Natural killer cell treated with Interleukin-12 subunit alpha and Interleukin-12 subunit beta and Interleukin-15 and Interleukin-18, amount 100 ng/mL, for 72 hours (primary cell): Measurements from ENCODE around the gene CHP2. TPM values are rescaled to one million over a fixed set of nuclear protein-coding genes. Genes with fewer than 3 reads are reported as not detected.
"Not testable (repeated sequence)": the region's sequence is repeated elsewhere in the genome, so short reads cannot be mapped to it uniquely, and the experiment has no call there.

Experiments
- ATAC-seq, 2 donors: fragments of 150-1000 bp; cut with Tn5 transposase in 1 of 2; sonication (Bioruptor Pico), chemical (Tn5 transposase) in 1 of 2; 2 replicates each; pipeline ENCODE4 v1.10.0; 2021
- DNase-seq: peaks from one replicate; pipeline ENCODE4 v3.0.0; 2022; ENCODE audit warnings: low spot score
- H3K27ac Mint-ChIP-seq, 2 donors: 1 replicate in 1 of 2; 2 replicates in 1 of 2; pipeline ENCODE4 v1.8.0; 2022; ENCODE audit warnings: mixed read lengths in 2 of 2, mild to moderate bottlenecking in 1 of 2, moderate library complexity in 1 of 2
- H3K27me3 Mint-ChIP-seq, 2 donors: 1 replicate in 1 of 2; 2 replicates in 1 of 2; pipeline ENCODE4 v1.8.0; 2022; ENCODE audit warnings: mixed read lengths in 2 of 2
- H3K36me3 Mint-ChIP-seq: one replicate; pipeline ENCODE4 v1.8.0; 2022; ENCODE audit warnings: mixed read lengths
- H3K4me1 Mint-ChIP-seq, 2 donors: 1 replicate in 1 of 2; 2 replicates in 1 of 2; pipeline ENCODE4 v1.8.0; 2022; ENCODE audit warnings: low read depth in 2 of 2, mixed read lengths in 2 of 2, mild to moderate bottlenecking in 1 of 2
- H3K4me3 Mint-ChIP-seq: one replicate; pipeline ENCODE4 v1.8.0; 2022; ENCODE audit warnings: mixed read lengths
- H3K9me3 Mint-ChIP-seq: 2 replicates; pipeline ENCODE4 v1.8.0; 2022; ENCODE audit warnings: mixed read lengths
- total RNA-seq, 2 donors: library from RNA; stranded (reverse); gene quantifications; one replicate each; pipeline ENCODE4 v1.2.3, GENCODE V29; 2022

CHP2 gene
- not detected for total RNA-seq

DNA sequence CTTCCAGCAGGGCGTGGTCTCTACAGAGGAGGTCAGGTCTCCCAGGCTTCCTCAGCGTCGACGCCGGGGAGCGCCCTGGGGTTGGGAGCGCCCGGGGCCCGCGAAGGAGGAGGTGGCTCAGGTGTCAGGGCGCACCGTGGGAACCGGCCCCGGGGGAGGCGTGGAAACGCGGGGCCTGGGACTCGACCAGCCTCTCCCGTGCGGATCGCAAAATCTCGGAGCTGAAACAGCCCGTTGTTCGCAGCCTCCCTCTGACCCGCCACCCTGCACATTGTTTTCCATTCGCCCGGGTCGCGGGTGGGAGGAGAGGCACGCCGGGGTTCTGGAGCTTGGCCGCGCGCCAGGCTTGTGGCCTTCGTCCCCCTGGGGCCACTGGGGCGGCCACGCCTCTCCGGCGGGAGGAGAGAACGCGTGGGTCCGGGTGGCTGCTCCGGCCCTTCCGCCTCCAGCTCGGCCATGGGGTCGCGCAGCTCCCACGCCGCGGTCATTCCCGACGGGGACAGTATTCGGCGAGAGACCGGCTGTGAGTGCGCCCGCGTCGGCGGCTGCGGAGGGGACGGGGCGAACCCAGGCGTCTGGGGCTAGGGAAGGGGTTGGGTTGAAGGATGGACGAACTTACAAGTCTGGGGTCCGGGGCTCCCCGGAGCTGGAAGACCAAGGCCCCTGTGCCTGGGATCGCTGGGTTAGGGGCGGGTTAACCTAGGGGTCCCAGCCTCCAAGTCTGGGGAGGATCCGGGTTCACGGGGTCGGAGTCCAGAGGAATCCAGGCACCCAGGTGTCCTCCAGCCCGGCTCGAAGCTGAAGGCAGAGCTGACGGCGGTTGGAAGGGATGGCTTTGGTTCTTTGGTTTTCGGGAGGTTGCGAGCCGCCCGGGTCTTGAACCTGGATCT is at the start of gene CHP2:
TSS of gene CHP2 (plus strand) at position 433 of the 890 bp plus-strand sequence. CDS start at position 457, 24 bp downstream.
- no peak for DNase-seq
- no peaks in the 10 kb centered on the region for H3K36me3 Mint-ChIP-seq
- ATAC-seq: peak in 1 of 2 donors; percentile 20
- no peaks in the 10 kb centered on the region for H3K4me1 Mint-ChIP-seq
- H3K9me3 Mint-ChIP-seq: no peaks in the 10 kb centered on the region
- no peak within 1 kb of the TSS for H3K4me3 Mint-ChIP-seq
- no peak within 1 kb of the TSS for H3K27ac Mint-ChIP-seq
- peaks cover 25 to 36% of the 10 kb centered on the region in 2 donors for H3K27me3 Mint-ChIP-seq

DNA sequence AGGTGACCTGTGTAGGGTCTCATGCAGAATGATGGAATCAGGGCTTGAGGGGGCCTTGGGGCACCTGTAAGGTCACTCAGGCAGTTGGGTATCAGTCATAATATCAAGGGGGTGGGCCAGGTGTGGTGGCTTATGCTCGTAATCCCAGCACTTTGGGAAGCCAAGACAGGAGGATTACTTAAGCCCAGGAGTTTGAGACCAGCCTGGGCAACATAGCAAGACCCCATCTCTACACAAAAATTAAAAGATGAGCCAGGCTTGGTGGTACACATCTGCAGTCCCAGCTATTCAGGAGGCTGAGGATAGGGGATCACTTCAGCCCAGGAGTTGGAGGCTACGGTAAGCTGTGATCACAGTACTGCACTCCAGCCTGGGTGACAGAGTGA is 49.3 kb upstream of the CHP2 start:
- no peak overlapping the region for H3K27ac Mint-ChIP-seq
- no peak for ATAC-seq

DNA sequence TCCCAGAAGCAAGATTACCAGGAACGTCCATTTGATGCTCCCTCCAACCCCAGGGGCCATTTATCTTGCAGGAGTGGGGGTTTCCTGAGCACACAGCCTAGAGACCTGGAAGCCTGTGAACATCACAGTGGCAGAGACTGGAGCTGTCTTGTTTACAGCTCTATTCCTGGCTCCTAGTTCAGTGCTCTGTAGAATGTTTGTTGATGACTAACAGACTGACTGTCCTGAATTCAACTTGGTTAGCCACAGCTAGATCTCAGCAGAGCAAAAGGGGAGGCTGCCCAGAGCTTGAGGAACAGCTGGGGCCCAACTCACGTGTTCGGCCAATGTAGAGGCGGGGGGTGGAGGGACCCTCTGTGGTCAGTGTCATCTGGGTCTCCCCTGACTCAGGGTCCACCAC is 48.4 kb upstream of the CHP2 start:
- Mint-ChIP-seq H3K4me1 (no peaks in the 10 kb centered on the region), H3K27me3 (peaks cover 8 to 19% of the 10 kb centered on the region in 2 donors), H3K27ac (no peak overlapping the region), H3K9me3 (peaks cover 4% of the 10 kb centered on the region), H3K36me3 (peaks cover 10% of the 10 kb centered on the region), H3K4me3 (no peak overlapping the region)
- DNase-seq: no peak
- no peak for ATAC-seq

More for the DNA sequence above, 49.3 kb upstream of the CHP2 start:
- no peak for DNase-seq
- Mint-ChIP-seq H3K36me3 (peaks cover 10% of the 10 kb centered on the region), H3K27me3 (peaks cover 8 to 19% of the 10 kb centered on the region in 2 donors), H3K9me3 (peaks cover 4% of the 10 kb centered on the region), H3K4me3 (no peak overlapping the region), H3K4me1 (no peaks in the 10 kb centered on the region)

DNA sequence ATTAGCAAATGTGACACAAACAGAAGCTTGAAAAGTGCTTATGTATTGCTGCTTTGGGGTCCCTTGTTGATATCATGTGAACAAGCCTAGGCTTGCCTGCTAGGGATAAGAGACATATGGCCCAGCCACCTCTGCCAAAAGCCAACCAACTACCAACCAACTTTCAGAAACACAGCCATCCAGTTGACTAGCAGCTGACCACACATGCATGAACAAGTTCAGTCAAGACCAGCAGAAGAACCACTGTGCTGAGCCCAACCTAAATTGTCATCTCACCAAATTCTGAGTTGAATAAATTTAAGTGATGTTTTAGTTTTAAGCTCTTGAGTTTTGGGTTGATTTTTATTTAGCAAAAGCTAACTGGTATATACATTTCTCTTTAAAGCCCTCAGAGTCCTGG is 45.3 kb upstream of the CHP2 start:
- Mint-ChIP-seq H3K4me3 (no peak overlapping the region), H3K9me3 (no peaks in the 10 kb centered on the region), H3K27me3 (peaks cover 5 to 24% of the 10 kb centered on the region in 2 donors), H3K27ac (no peak overlapping the region), H3K4me1 (no peaks in the 10 kb centered on the region), H3K36me3 (no peaks in the 10 kb centered on the region)
- DNase-seq: no peak
- ATAC-seq: no peak

DNA sequence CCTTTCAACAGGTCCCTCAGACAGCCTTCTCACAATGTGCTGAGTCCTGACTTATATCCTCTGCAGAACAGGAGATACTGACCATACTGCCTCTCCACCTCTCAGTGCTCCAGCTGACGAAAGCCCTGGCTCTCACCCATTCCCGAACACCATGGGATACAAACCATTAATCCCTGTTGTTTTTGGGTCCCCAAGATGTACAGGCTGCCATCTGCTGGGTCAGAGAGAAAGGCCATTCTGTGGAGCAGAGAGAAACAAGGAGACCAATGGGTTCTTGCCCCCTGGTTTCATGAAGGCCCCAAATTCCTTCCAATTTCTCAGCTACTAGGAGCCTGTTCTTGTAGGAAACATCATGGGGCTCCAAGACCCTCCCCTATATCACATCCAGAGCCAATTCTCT is 44.8 kb upstream of the CHP2 start:
- ATAC-seq (no peak), DNase-seq (no peak)
- Mint-ChIP-seq H3K27ac (no peak overlapping the region), H3K27me3 (peaks cover 10 to 28% of the 10 kb centered on the region in 2 donors), H3K9me3 (no peaks in the 10 kb centered on the region), H3K4me3 (no peak overlapping the region), H3K36me3 (no peaks in the 10 kb centered on the region), H3K4me1 (no peaks in the 10 kb centered on the region)

DNA sequence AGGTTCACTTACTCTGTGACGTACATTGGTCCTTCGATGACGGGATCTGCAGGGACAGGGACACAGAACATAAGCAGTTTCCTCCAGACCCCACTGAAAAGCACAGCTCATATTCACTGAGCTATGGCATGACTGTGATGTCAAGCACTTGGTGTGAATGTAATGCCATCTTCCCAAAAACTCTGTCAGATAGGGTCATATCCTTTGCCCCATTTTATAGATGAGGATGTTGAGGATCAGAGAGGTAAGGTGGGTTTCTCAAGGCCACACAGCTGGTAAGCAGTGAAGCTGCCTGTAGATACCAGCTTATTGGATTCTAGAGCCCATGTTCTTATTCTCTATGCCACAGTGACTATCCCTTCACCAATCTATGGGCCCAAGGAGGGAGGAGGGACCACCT is 44.3 kb upstream of the CHP2 start:
- ATAC-seq (no peak), DNase-seq (no peak)
- Mint-ChIP-seq H3K27me3 (peaks cover 12 to 28% of the 10 kb centered on the region in 2 donors), H3K9me3 (no peaks in the 10 kb centered on the region), H3K36me3 (no peaks in the 10 kb centered on the region), H3K4me1 (no peaks in the 10 kb centered on the region), H3K27ac (no peak overlapping the region), H3K4me3 (no peak overlapping the region)

DNA sequence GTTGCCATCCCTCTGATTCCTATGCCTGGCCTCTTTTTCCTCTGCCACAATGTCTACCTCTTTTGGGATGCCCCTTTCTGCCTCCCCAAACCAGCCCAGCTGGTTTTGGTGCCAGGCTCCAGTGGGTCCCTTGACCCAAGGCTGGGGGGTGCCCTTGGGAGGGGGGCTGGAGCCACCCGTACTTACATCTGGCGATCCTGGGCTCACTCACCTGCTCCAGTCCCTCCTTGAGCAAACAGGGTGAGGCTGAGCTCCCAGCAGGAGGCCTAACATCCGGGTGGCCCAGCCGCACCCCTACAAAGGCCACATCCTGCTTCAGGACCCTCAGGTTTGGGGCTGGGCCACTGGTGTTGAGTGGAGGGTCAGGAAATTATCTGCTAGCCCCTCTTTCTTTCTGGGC is 43.0 kb upstream of the CHP2 start:
- DNase-seq: no peak
- H3K36me3 Mint-ChIP-seq: no peaks in the 10 kb centered on the region
- peaks cover 22 to 28% of the 10 kb centered on the region in 2 donors for H3K27me3 Mint-ChIP-seq
- no peaks in the 10 kb centered on the region for H3K4me1 Mint-ChIP-seq
- ATAC-seq: no peak
- H3K4me3 Mint-ChIP-seq: no peak overlapping the region
- H3K27ac Mint-ChIP-seq: no peak overlapping the region
- no peaks in the 10 kb centered on the region for H3K9me3 Mint-ChIP-seq

DNA sequence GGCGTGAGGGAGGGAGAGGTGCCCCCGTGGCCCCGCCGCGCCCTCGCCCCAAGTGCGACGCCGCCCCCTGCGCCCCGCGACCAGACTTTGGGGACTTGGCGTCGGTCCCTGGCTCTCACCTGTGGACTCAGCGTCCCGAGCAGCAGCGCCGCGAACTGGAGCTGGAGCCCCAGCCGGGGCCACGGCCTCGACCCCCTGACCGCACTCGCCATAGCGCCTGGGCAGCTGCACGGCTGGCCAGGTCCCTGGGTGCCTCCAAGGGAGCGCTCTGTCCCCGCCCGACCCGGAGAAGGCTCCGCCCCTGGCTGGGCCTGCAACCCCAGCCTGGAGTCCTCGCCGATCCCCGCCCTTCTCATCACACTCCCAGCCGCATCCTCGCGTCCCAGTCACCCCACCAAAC is 41.9 kb upstream of the CHP2 start, which contains the start of gene ERN2:
TSS of gene ERN2 (minus strand) at position 247 of the 400 bp plus-strand sequence. CDS start at position 212, 35 bp downstream.
- H3K27ac Mint-ChIP-seq: no peak within 1 kb of the TSS
- no peaks in the 10 kb centered on the region for H3K4me1 Mint-ChIP-seq
- no peak within 1 kb of the TSS for H3K4me3 Mint-ChIP-seq
- ATAC-seq: peak; percentile 36 to 41
- no peak for DNase-seq
- H3K9me3 Mint-ChIP-seq: no peaks in the 10 kb centered on the region
- no peaks in the 10 kb centered on the region for H3K36me3 Mint-ChIP-seq
- peaks cover 34 to 35% of the 10 kb centered on the region in 2 donors for H3K27me3 Mint-ChIP-seq

DNA sequence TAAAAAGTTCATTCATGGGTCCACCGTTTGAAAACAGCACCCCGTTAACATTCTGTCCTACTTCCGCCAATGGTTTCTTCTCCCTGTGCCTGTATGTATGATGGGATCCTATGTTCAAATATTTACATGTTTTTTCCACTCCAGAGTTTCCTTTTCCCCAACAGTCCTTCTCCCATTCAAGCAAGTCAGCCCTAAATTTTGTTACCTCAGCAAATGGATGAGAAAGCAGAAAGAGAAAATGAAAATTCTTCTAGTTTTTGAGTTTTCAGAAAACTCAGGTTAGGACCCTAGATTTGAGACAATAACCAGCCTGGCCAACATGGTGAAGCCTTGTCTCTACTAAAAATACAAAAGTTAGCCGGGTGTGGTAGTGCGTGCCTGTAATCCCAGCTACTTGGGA is 38.3 kb upstream of the CHP2 start:
- no peaks in the 10 kb centered on the region for H3K9me3 Mint-ChIP-seq
- no peak overlapping the region for H3K27ac Mint-ChIP-seq
- ATAC-seq (no peak), DNase-seq (no peak)
- no peaks in the 10 kb centered on the region for H3K36me3 Mint-ChIP-seq
- H3K4me3 Mint-ChIP-seq: no peak overlapping the region
- peaks cover 29 to 36% of the 10 kb centered on the region in 2 donors for H3K27me3 Mint-ChIP-seq
- H3K4me1 Mint-ChIP-seq: no peaks in the 10 kb centered on the region

DNA sequence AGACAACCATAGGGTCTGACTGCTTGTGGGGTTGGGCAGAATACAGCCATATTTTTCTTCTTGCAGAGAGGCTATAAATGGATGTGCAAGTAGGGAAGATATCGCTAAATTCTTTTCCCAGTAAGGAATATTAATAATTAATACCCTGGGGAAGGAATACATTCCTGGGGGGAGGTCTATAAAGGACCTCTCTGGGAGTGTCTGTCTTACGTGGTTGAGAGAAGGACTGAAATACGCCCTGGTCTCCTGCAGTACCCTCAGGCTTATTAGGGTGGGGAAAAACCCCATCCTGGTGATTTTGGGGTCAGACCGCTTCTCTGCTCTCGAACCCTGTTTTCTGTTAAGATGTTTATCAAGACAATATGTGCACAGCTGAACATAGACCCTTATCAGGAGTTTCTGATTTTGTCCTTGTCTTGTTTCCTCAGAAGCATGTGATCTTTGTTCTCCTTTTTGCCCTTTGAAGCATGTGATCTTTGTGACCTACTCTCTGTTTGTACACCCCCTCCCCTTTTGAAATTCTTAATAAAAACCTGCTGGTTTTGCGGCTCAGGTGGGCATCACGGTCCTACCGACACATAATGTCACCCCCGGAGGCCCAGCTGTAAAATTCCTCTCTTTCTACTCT is 32.1 kb upstream of the CHP2 start:
- H3K9me3 Mint-ChIP-seq, H3K27ac Mint-ChIP-seq, ATAC-seq: not testable (repeated sequence)

DNA sequence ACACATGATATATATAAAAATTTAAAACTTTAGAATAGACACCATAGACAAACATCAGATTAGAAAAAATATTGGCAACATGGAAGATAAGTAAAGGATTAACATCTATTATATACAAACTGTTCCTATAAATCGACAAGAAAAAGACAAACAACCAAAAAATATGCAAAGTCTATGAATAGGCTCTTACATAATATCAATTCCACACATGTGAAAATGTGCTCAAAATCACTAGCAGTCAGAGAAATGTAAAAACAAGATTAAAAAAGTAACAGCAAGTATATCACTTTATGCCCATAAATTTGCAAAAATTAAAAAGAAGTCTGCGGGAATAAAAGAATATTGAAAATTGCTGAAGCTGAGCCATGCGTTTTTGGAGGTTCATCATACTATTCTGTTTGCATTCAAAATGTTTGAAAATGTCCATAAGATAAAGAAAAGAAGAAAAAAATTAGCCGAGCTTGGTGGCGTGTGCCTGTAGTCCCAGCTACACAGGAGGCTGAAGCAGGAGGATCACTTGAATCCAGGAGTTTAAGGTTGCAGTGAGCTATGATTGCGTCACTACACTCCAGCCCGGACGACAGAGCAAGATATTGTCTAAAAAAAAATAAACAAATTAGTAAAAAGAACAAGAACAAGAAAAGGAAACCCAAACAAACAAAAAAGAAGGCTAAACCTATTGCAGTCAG is 30.6 kb upstream of the CHP2 start:
- DNase-seq (no peak), ATAC-seq (no peak)
- H3K27me3 Mint-ChIP-seq: peaks cover 0 to 15% of the 10 kb centered on the region in 2 donors
- peaks cover 9% of the 10 kb centered on the region for H3K36me3 Mint-ChIP-seq
- H3K9me3 Mint-ChIP-seq: peaks cover 5% of the 10 kb centered on the region
- H3K27ac Mint-ChIP-seq: no peak overlapping the region
- H3K4me1 Mint-ChIP-seq: peaks cover 5% of the 10 kb centered on the region in 2 donors
- no peak overlapping the region for H3K4me3 Mint-ChIP-seq

More for the DNA sequence above, 32.1 kb upstream of the CHP2 start:
- H3K36me3 Mint-ChIP-seq, H3K4me3 Mint-ChIP-seq, DNase-seq, H3K4me1 Mint-ChIP-seq: not testable (repeated sequence)
- H3K27me3 Mint-ChIP-seq: peaks cover 5 to 15% of the 10 kb centered on the region in 2 donors

DNA sequence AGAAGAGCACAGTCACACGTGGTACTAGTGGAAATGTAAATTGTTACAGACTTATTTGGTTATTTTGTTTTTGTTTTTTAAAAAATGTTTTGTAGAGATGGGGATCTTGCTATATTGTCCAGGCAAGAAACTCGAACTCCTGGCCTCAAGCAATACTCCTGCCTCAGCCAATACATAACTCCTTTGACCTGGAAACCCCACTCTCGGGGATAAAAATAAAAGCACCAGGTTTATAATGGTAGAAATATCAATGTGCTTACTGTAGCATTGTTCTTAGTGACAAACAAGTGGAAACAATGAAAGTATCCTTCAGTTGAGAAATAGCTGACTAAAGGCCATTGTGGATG is 30.1 kb upstream of the CHP2 start:
- Mint-ChIP-seq H3K27ac (no peak overlapping the region), H3K27me3 (peaks cover 0 to 16% of the 10 kb centered on the region in 2 donors), H3K36me3 (peaks cover 9% of the 10 kb centered on the region), H3K4me1 (peaks cover 5% of the 10 kb centered on the region in 2 donors), H3K4me3 (no peak overlapping the region), H3K9me3 (peaks cover 5% of the 10 kb centered on the region)
- DNase-seq: no peak
- ATAC-seq: no peak

DNA sequence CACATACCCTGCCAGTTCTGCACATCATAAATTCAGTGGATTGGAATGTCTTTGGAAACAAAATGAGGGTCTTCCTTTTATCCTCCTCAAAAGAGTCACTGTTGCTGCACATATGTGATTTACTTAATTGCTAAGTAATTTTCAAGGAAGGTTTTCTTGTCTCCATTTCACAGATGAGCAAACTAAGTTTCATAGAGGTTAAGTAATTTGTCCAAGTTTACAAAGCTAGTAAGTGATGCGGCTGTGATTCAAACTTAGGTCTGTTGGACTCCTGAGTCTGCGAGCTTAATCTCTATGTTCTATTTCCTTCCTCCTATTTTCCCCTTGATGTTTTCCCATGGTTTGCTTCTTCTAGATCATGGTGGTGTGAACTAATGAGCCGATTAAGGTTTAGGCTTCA is 28.1 kb upstream of the CHP2 start:
- DNase-seq (no peak), ATAC-seq (no peak)
- Mint-ChIP-seq H3K9me3 (peaks cover 5% of the 10 kb centered on the region), H3K4me1 (peaks cover 5% of the 10 kb centered on the region in 2 donors), H3K27ac (no peak overlapping the region), H3K27me3 (peaks cover 0 to 17% of the 10 kb centered on the region in 2 donors), H3K4me3 (no peak overlapping the region), H3K36me3 (peaks cover 9% of the 10 kb centered on the region)

DNA sequence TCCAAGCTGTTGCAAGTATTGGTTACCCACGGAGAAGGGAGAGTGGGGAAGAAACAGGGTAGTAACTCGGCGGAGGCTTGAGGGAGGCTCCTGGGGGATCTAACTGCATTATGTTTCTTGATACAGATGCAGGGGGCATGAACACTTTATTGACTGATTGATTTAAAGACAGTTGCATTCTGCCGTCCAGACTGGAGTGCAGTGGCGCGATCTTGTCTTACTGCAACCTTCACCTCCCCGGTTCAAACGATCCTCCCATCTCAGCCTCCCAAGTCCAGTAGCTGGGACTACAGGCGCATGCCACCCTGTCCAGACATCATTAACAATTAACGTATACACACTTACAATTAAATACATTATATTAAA is 26.7 kb upstream of the CHP2 start:
- H3K36me3 Mint-ChIP-seq: peaks cover 3% of the 10 kb centered on the region
- peaks cover 5% of the 10 kb centered on the region in 2 donors for H3K4me1 Mint-ChIP-seq
- DNase-seq (no peak), ATAC-seq (no peak)
- no peak overlapping the region for H3K27ac Mint-ChIP-seq
- H3K27me3 Mint-ChIP-seq: peaks cover 0 to 13% of the 10 kb centered on the region in 2 donors
- H3K4me3 Mint-ChIP-seq: no peak overlapping the region
- peaks cover 1% of the 10 kb centered on the region for H3K9me3 Mint-ChIP-seq
